Lower leg skin (tissue), 3 donors: ENCODE measurements around the gene AUTS2.

Source experiments
- CTCF ChIP-seq, 3 donors: fragments of 450-650 bp; IDR thresholded peaks; one replicate each; pipeline ENCODE4 v1.5.1; 2016; ENCODE audit warnings: antibody characterized with exemption in 3 of 3, mild to moderate bottlenecking in 3 of 3, moderate library complexity in 2 of 3
- POLR2A ChIP-seq, 2 donors: fragments of 450-650 bp; IDR thresholded peaks; one replicate each; pipeline ENCODE4 v1.6.1; 2016 to 2017; ENCODE audit warnings: antibody characterized with exemption in 2 of 2, mild to moderate bottlenecking in 1 of 2, moderate library complexity in 1 of 2

- TF ChIP-seq CTCF (IDR thresholded peaks at IDR 0.05), result no peak
- no peak for TF ChIP-seq POLR2A (IDR thresholded peaks at IDR 0.05)
Observed at GRCh38 chr7:70426249-70426880, 828.1 kb downstream of the AUTS2 start.
